GM12865 (cell line): ENCODE measurements around the gene OR4D2.
A peak's percentile ranks its signal among the peaks of the same experiment; 100 is the strongest.

Experiments used
- DNase-seq: peaks from one replicate; pipeline ENCODE4 v3.0.0; 2010; ENCODE audit warnings: low read depth
- H3K4me3 ChIP-seq: 2 replicates; pipeline ENCODE4 v1.5.1; 2011; ENCODE audit warnings: mild to moderate bottlenecking, low read depth, low read length, control low read depth
- CTCF ChIP-seq: IDR thresholded peaks from 2 replicates; pipeline ENCODE4 v1.5.1; 2011; ENCODE audit warnings: low read length, control low read depth, low read depth, inconsistent platforms; ENCODE audit not compliant: insufficient read depth; ENCODE audit errors: missing control alignments

Gene OR4D2

GRCh38 chr17:58204796-58205195 lies 38.0 kb downstream of the OR4D2 start:
- no peak for TF ChIP-seq CTCF
- DNase-seq, result no peak
- no peak overlapping the region for H3K4me3 ChIP-seq

GRCh38 chr17:58205936-58206335 lies 39.2 kb downstream of the OR4D2 start:
- no peak for TF ChIP-seq CTCF
- no peak for DNase-seq
- no peak overlapping the region for H3K4me3 ChIP-seq

GRCh38 chr17:58207451-58207850 lies 40.7 kb downstream of the OR4D2 start:
- no peak for TF ChIP-seq CTCF
- DNase-seq, result no peak
- no peak overlapping the region for H3K4me3 ChIP-seq

GRCh38 chr17:58208344-58208743 lies 41.6 kb downstream of the OR4D2 start:
- DNase-seq, result no peak
- no peak overlapping the region for H3K4me3 ChIP-seq
- TF ChIP-seq CTCF, result no peak

- DNase-seq, result no peak
- TF ChIP-seq CTCF, result peak; percentile 20
- no peak overlapping the region for H3K4me3 ChIP-seq
These were observed 44.1 kb downstream of the OR4D2 start for GRCh38 chr17:58210922-58211321.

GRCh38 chr17:58215685-58216084 lies 48.9 kb downstream of the OR4D2 start:
- no peak for TF ChIP-seq CTCF
- no peak for DNase-seq
- no peak overlapping the region for H3K4me3 ChIP-seq

GRCh38 chr17:58217766-58218165 lies 51.0 kb downstream of the OR4D2 start:
- DNase-seq, result peak; percentile 42
- H3K4me3 ChIP-seq, result no peak overlapping the region
- no peak for TF ChIP-seq CTCF
